NB4 (cell line): ENCODE measurements around the gene TGFB1.

Experiments
- DNase-seq: peaks from one replicate; pipeline ENCODE4 v3.0.0; 2010; ENCODE audit warnings: low read depth
- H3K4me3 ChIP-seq: one replicate; pipeline ENCODE4 v1.5.1; 2011; ENCODE audit warnings: mild to moderate bottlenecking, low read depth, low read length, moderate library complexity
- MYC ChIP-seq: IDR thresholded peaks from 2 replicates; pipeline ENCODE4 v1.6.1; 2011; ENCODE audit warnings: low read depth, low read length
- POLR2A ChIP-seq: IDR thresholded peaks from 2 replicates; pipeline ENCODE4 v1.6.1; 2011; ENCODE audit warnings: mild to moderate bottlenecking; ENCODE audit not compliant: insufficient read length; ENCODE audit errors: extremely low read depth
- TF ChIP-seq, protein P1 (sequence below): IDR thresholded peaks from 2 replicates; pipeline ENCODE4 v1.6.1; 2011; ENCODE audit warnings: low read depth, low read length
- TF ChIP-seq, protein P2 (sequence below): IDR thresholded peaks from one replicate; pipeline ENCODE4 v1.5.1; 2012; ENCODE audit warnings: low read depth, low read length

TGFB1 gene

DNA sequence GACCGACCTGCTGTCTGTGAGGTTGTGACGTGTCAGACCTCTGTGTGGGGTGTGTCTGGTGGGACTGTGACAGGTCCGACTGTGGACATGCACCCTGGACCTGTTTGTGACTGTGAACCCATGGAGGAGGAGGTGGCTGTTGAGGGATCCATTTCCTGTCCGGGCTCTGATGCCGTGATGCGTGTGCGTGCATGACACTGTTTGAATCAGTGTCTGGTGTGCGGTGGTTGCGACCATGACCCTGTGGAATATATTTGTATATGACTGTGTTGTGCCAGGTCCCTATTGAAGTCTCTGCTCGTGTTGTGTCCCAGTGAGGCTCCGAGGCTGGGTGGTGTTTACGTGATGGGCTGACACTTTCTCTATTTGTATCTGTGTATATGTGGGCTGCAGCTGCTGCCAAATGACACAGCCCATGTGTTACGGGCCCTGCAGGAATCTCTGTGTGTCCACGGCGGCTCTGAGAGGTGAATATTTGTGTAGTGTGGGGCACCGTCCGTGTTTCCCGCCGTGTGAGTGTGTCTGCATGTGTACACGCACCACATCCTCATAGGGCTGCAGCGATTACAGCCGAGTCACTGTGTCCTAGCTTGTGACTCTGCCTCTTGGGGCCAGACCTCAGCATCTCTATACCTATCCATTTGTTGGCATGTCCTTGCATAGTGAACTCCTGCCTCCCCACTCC, 25.4 kb downstream of the TGFB1 start:
- TF ChIP-seq, protein P1, sequence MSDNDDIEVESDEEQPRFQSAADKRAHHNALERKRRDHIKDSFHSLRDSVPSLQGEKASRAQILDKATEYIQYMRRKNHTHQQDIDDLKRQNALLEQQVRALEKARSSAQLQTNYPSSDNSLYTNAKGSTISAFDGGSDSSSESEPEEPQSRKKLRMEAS = no peak
- TF ChIP-seq POLR2A = no peak
- TF ChIP-seq MYC = no peak
- TF ChIP-seq, protein P2, sequence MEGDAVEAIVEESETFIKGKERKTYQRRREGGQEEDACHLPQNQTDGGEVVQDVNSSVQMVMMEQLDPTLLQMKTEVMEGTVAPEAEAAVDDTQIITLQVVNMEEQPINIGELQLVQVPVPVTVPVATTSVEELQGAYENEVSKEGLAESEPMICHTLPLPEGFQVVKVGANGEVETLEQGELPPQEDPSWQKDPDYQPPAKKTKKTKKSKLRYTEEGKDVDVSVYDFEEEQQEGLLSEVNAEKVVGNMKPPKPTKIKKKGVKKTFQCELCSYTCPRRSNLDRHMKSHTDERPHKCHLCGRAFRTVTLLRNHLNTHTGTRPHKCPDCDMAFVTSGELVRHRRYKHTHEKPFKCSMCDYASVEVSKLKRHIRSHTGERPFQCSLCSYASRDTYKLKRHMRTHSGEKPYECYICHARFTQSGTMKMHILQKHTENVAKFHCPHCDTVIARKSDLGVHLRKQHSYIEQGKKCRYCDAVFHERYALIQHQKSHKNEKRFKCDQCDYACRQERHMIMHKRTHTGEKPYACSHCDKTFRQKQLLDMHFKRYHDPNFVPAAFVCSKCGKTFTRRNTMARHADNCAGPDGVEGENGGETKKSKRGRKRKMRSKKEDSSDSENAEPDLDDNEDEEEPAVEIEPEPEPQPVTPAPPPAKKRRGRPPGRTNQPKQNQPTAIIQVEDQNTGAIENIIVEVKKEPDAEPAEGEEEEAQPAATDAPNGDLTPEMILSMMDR = no peak

DNA sequence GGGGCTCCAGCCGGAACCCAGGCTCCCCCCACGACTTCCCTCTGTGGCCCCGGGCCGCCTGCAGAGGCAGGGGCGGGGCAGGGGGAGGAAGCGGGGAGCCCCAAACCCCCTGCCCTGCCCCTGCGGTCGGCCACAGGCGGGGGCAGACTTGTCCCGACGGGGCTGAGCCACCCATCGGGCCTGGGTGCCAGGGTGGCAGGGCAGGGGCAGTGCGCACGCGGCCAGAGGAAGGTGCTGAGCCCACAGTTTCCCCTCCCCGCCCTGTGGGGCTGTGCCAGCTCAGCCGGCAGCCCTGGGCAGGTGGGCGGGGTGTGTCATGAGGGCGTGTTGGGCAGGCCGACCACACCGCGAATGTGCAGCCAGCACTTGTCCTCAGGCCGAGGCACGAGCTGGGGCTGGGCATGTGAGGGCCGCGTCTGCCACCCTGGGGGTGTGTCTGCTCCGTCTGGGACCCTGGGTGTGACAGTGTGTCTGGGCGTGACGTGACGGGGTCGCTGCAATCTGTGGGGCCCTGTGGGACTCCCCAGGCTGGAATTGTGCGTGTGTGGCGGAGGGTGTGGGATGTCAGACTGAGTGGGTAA, 26.1 kb downstream of the TGFB1 start:
- peak overlapping the region; percentile 25 for H3K4me3 ChIP-seq
- DNase-seq = peak; percentile 91
- TF ChIP-seq POLR2A = no peak
- peak; percentile 69 for TF ChIP-seq MYC
- TF ChIP-seq, protein P1 = peak; percentile 57
- TF ChIP-seq, protein P2 = no peak

More for the DNA sequence above, 25.4 kb downstream of the TGFB1 start:
- H3K4me3 ChIP-seq = peak overlapping the region; percentile 25
- DNase-seq = no peak

DNA sequence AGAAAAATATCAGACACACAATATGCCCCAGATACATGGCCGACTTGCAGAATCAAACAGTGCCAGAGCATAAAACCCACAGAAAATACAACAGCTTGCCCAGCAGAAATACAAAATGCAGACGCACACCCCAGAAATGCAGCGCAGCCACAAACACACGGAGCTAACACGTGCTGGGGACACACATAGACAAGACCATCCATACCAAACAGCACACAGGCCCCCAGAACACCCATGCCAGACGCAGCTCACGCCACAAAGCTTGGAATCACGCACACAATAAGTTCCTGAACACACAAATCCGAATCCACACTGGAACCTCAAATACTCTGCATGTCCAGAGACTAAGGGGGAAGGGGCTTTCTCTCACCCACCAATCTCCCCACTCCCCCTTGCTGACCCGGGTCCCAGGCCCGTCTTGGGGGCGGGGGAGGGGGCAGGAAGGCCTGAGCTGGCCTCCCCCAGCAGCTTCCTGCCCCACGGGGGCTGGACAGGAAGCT, 26.6 kb downstream of the TGFB1 start:
- H3K4me3 ChIP-seq = peak overlapping the region; percentile 25
- DNase-seq = no peak
- TF ChIP-seq MYC = no peak
- TF ChIP-seq, protein P1 = peak; percentile 39; the same call in 1 of the 2 replicates

GRCh38 chr19:41325947-41326706, 27.6 kb downstream of the TGFB1 start:
- DNase-seq = no peak
- TF ChIP-seq, protein P1 = no peak
- TF ChIP-seq, protein P2 = no peak
- TF ChIP-seq POLR2A = no peak
- TF ChIP-seq MYC = no peak
- H3K4me3 ChIP-seq = no peak overlapping the region

GRCh38 chr19:41325640-41325946, 28.1 kb downstream of the TGFB1 start:
- H3K4me3 ChIP-seq = no peak overlapping the region
- TF ChIP-seq POLR2A = no peak
- TF ChIP-seq, protein P1 = no peak
- TF ChIP-seq, protein P2 = no peak
- TF ChIP-seq MYC = no peak
- DNase-seq = no peak
